IPS-11a (cell line): ENCODE data around the gene FANCE.

ENCODE experiments used
- H3K4me3 ChIP-seq: one replicate; pipeline ENCODE4 v1.5.1; 2013; ENCODE audit warnings: low read depth, low read length, control low read depth

Gene FANCE

DNA sequence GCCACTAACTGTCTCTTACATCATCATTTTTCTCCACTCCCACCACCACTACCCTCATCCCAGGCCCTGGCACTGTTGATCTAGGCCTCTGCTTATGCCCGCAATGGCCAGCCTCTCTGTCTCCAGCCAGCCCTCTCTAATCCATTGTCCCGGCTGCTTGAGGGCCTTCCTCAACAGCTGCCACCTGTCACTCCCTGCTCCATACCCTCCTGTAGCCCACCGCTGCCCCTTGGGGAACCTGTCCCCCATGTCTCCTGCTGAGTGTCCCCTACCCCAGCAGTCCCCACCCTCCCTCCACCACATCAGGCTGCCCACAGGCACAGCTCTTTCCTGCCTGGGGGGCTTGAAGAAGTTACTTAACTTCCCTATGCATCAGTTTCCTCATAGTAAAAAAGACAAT, 31.4 kb downstream of the FANCE start:
- no peak overlapping the region for H3K4me3 ChIP-seq

DNA sequence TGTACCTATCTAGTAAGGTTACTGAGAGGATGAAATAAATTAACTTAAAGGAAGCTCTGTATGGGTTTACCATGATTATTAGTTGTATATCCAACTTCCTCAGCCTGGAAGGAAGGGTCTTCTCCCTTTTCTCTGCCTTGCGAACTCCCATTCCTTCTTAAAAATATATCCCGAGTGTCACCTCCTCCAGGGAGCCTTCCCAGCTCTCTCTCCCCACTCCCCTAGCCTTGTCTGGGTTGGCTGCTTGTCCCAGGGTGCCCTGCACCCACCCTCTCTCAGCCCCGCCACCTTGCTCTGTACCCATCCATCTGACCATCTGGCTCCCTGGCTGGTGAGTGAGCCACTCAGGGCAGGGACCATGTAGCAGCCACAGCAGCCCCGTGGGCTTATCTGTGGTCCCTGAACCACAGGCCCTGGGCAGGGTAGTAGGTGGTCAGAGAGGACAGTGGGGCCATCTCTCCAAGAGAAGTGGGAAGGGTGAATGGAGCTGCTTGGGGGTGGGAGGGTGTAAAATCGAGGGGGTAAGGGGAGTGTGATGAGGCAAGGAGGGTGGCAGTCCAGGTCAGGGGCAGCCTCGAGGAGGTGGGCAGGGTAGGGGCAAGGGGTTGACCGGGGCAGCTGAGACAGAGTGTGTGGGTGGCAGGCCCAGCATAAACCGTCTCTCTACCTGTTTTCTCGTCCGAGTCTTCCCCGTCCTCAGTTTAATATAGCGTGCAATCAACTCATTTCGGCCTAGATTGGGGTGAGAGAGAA, 31.9 kb downstream of the FANCE start:
- no peak overlapping the region for H3K4me3 ChIP-seq

GRCh38 chr6:35484921-35485392, 32.8 kb downstream of the FANCE start:
- no peak overlapping the region for H3K4me3 ChIP-seq

- no peak overlapping the region for H3K4me3 ChIP-seq
These were observed 33.3 kb downstream of the FANCE start for GRCh38 chr6:35485402-35485877.

DNA sequence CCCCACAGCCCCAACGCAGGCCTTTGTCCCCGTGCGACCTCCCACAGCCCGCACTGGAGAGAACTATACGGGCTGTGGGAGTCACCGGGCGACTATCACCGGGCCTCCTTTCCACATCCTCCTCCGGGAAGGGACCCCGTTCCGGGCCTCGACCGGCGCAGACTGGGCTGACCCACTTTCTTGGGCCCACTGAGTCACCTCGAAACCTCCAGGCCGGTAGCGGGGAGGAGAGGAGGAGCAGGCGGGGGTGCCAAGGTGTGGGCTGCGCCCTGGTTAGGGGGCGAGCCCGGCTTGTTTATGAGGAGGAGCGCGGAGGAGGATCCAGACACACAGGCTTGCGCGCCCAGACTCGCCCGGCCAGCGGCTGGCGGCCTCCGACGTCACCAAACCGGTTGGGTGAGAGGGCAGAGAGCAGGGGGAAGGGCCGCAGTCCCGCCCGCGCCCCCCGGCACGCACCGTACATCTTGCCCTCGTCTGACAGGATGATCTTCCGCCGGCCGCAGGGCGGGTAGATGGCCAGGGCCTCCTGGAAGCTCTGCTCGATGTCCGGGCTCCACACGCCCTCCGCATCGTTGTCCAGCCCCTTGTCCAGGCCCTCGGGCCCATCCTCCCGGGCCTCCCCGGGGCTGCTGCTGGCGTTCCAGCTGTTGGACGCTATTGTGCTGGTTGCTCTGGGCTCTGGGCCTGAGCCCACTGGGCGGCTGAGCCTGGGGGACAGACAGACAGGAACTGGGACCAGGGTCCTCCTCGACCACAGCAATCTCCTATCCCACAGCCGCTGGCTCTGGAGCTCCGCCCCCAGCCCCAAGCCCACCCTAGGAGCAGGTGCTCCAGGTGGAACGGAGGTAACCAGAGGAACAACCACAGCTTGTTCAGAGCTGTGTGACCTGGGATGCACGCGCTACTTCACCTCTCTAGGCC, 34.1 kb downstream of the FANCE start:
- peak overlapping the region; percentile 13 for H3K4me3 ChIP-seq

GRCh38 chr6:35487658-35488516, 35.7 kb downstream of the FANCE start:
- H3K4me3 ChIP-seq, result no peak overlapping the region

- H3K4me3 ChIP-seq, result no peak overlapping the region
These were observed 36.4 kb downstream of the FANCE start for GRCh38 chr6:35488517-35488862.

DNA sequence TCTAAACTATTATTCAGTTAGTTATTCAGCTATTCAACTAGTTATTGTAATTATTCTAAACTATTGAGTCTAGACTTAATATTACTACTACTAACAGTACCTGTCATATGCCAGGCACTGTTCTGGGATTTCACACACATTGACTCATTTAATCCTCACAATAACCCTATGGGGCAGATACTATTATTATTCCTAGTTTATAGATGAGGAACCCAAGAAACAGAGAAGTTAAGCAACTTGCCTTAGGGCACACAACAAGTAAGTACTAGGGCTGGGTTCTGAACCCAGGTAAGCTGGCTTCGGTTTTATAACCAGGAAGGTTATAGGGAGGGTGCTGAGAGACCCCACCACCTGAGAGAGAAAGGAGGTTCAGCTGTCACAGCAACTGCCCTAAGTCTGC, 36.9 kb downstream of the FANCE start:
- no peak overlapping the region for H3K4me3 ChIP-seq

DNA sequence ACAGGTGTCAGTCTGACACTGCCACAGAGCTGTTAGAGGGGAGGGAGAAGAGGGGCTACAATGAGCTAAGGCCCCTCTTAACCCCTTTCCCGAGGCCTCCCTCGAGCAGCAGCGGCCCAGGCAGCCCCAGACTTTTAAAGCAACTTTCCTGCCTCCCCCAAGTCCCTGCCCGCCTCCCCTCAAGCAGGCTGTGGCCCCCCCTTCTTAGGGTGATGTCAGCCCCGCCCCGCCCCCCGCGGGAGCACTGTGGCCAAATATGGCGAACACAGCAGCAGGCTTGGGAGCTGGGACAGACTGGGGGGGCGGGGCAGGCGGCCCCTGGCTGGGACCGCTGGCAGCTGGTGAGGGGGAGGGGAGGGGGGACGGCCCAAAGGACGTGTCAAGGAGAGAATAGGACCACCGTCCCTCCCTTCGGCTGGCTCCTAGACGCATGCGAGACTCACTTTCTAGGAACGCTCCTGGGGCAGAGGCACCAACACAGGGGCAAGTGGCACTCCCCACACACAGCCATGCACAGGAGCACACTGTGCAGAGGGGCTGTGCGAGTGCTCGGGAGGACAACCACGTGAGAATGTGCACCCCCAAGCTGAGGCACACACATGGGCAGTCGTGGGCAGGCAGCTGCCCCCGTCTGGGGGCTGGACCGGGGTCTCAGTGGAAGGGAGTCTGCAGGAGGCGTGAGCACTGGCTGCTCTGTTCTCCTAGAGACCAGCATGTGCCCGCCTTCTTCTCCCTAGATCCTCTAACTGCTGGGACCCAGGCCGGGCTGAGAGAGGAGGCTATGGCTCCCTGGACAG, 38.1 kb downstream of the FANCE start:
- no peak overlapping the region for H3K4me3 ChIP-seq

GRCh38 chr6:35490821-35491557, 38.9 kb downstream of the FANCE start:
- H3K4me3 ChIP-seq, result no peak overlapping the region

DNA sequence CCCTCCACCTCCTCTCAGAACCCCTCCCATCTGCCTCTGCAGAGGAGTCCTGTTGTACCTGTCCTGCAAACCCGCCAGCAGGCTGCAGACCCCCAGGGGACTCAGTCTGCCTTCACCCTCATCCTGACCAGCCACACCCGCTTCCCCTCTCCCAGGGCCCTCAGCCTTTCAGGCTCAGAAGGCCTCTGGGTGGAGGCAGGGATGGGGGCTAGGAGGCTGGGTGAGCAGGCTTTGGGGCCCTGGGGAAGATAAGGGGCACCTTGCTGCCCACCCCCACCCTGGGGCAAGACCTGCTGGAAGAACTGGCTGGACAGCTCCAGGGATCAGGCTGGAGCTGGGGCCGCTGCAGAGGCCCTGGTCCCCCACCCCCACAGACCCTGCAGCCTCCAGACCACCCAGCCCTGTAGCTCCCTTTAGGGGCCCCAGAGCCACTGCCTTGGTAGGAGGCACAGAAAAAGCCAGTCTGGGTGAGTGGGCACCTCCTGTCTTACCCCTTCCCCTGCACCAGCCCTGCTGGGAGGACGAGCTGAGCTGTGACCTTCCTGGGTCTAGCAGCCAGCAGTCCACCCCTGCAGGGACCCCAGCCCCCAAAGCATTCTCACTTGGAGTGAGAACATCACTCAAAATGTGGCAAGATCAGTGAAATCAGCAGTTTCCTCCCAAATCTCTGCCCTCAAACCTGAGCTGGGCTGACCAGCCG, 39.6 kb downstream of the FANCE start:
- H3K4me3 ChIP-seq, result no peak overlapping the region

DNA sequence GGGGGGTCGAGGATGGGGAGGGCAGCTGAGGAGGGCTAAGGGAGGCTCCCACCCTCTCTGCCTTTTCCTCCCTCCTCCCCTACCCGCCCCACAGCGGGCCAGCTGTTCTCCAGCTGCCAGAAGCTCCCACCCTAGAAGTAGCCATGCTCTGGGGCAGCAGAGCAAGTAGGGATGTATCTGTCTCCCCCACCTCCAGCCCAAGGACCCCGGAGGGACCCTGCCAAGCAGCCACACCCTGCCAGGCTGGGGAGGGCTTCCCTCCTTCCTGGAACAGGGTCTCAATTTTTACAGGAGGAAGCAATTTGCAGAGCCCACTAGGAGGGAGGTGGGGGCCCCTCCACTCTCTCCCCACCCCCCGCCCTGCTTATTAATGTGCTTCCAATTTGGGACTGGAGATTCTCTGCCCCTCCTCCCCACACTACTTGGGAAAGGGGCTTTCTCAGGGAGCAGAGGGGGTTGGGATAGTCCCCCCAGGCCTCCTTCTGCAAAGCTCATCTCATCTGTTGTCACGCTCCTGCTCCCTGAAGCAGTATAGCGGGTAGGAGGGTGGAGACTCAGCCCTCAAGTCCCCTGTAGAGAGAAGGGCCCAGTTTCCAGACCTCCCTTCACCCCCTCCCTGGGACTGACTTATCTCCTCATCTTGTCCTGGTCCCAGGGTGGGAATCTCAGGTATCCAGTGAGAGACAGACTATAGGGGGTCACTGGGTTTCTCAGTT, 40.3 kb downstream of the FANCE start:
- H3K4me3 ChIP-seq, result no peak overlapping the region

DNA sequence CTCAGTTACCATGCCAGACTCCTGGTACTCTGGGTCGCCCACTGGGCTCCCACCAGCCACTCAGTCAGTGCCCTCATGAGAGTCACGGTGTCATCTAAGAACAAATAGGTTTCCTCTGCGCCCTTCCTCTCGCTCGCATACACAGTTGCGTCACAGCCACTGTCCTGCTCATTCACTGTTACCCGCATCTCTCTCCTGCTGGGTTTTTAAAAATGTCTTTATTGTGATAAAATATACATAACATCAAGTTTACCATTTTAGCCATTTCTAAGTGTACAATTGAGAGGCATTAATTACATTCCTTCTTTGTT, 40.8 kb downstream of the FANCE start:
- H3K4me3 ChIP-seq, result no peak overlapping the region

DNA sequence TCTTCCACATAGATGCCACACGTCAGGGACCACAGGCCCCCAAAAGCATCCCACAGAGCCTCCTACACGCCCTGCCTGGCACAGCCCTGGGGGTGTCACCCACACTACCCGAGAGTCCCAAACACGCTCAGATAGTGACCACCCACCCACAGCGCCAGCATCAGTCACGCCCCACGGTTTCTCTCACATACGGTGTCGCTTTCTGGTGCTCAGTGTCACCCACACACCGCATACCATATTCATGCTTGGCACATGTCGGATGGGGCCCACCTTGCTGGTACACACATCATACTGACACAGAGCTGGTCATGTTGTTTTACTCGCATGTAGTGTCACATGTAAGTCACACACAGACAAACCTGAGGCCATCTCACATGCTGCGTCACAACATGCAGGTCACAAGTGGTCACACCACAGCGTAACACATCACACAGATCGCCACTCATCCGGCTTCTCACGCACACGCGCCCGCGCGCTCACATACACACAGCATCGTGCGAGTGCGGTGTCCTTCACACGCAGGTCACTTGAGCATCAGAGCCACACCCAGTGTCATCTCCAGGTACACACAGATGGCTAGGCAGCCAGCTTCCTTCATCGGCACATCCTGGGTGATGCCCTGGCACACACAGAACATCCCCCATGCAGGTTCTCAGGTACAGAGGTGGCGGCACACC, 41.3 kb downstream of the FANCE start:
- no peak overlapping the region for H3K4me3 ChIP-seq

- H3K4me3 ChIP-seq, result no peak overlapping the region
These were observed 42.0 kb downstream of the FANCE start for GRCh38 chr6:35494161-35494563.

- H3K4me3 ChIP-seq, result peak overlapping the region; percentile 58
These were observed 43.3 kb downstream of the FANCE start for GRCh38 chr6:35495258-35496035.
